Osteocyte (in vitro differentiated cells): Measurements from ENCODE around the gene C13orf46. TPM values are rescaled to one million over a fixed set of nuclear protein-coding genes. Genes with fewer than 3 reads are reported as not detected.

Experiments
- DNase-seq: peaks from one replicate; pipeline ENCODE4 v3.0.0; 2021; ENCODE audit warnings: mixed read lengths; ENCODE audit not compliant: unreplicated experiment; ENCODE audit errors: extremely low spot score
- H3K27ac Mint-ChIP-seq: one replicate; pipeline ENCODE4 v1.8.0; 2021; ENCODE audit warnings: mild to moderate bottlenecking, mixed read lengths; ENCODE audit not compliant: unreplicated experiment
- H3K27me3 Mint-ChIP-seq: one replicate; pipeline ENCODE4 v1.8.0; 2021; ENCODE audit warnings: mixed read lengths; ENCODE audit not compliant: unreplicated experiment
- H3K36me3 Mint-ChIP-seq: one replicate; pipeline ENCODE4 v1.8.0; 2021; ENCODE audit warnings: mixed read lengths; ENCODE audit not compliant: unreplicated experiment
- H3K4me1 Mint-ChIP-seq: one replicate; pipeline ENCODE4 v1.8.0; 2021; ENCODE audit warnings: mixed read lengths; ENCODE audit not compliant: unreplicated experiment
- H3K4me3 Mint-ChIP-seq: one replicate; pipeline ENCODE4 v1.8.0; 2021; ENCODE audit warnings: mild to moderate bottlenecking, moderate library complexity, mixed read lengths; ENCODE audit not compliant: unreplicated experiment
- H3K9me3 Mint-ChIP-seq: one replicate; pipeline ENCODE4 v1.8.0; 2021; ENCODE audit warnings: mixed read lengths; ENCODE audit not compliant: unreplicated experiment
- CTCF ChIP-seq: fragments of 200-600 bp; sonication (generic); IDR thresholded peaks from 2 replicates; pipeline ENCODE4 v1.5.0; 2021; ENCODE audit warnings: antibody characterized with exemption, mild to moderate bottlenecking, moderate library complexity
- total RNA-seq: library from RNA; stranded (reverse); gene quantifications from 2 replicates; pipeline ENCODE4 v1.2.1, GENCODE V29; 2021

C13orf46 gene
- total RNA-seq, 1 donor from 2014 or later, result 2.4 TPM

GRCh38 chr13:113924184-113924901 lies 49.5 kb downstream of the C13orf46 start:
- Mint-ChIP-seq H3K36me3 (no peaks in the 10 kb centered on the region), H3K4me1 (peaks cover 2% of the 10 kb centered on the region), H3K27me3 (no peaks in the 10 kb centered on the region), H3K4me3 (no peak overlapping the region), H3K27ac (no peak overlapping the region), H3K9me3 (peaks cover 18% of the 10 kb centered on the region)
- TF ChIP-seq CTCF, result no peak
- DNase-seq, result no peak

- Mint-ChIP-seq H3K9me3 (peaks cover 18% of the 10 kb centered on the region), H3K4me3 (no peak overlapping the region), H3K4me1 (no peaks in the 10 kb centered on the region), H3K36me3 (no peaks in the 10 kb centered on the region), H3K27me3 (no peaks in the 10 kb centered on the region), H3K27ac (no peak overlapping the region)
- no peak for TF ChIP-seq CTCF
- peak; percentile 51 for DNase-seq
Measured at GRCh38 chr13:113923376-113924063, 50.4 kb downstream of the C13orf46 start.

GRCh38 chr13:113922412-113923118 lies 51.3 kb downstream of the C13orf46 start:
- Mint-ChIP-seq H3K27ac (no peak overlapping the region), H3K4me3 (no peak overlapping the region), H3K27me3 (no peaks in the 10 kb centered on the region), H3K4me1 (no peaks in the 10 kb centered on the region), H3K9me3 (peaks cover 18% of the 10 kb centered on the region), H3K36me3 (no peaks in the 10 kb centered on the region)
- peak; percentile 63 for DNase-seq
- TF ChIP-seq CTCF, result no peak

- Mint-ChIP-seq H3K4me1 (no peaks in the 10 kb centered on the region), H3K9me3 (peaks cover 18% of the 10 kb centered on the region), H3K27ac (no peak overlapping the region), H3K27me3 (no peaks in the 10 kb centered on the region), H3K4me3 (no peak overlapping the region), H3K36me3 (no peaks in the 10 kb centered on the region)
- no peak for TF ChIP-seq CTCF
- DNase-seq, result no peak
Measured at GRCh38 chr13:113921763-113922162, 52.1 kb downstream of the C13orf46 start.
